Cerebellar cortex (tissue), 1 donor: ENCODE data around the gene OSM.

Experiments
- DNase-seq: peaks from one replicate; pipeline ENCODE4 v3.0.0-alpha.2; 2015; ENCODE audit warnings: low spot score

OSM gene

GRCh38 chr22:30266445-30267381 lies at the start of gene OSM:
Gene OSM (minus strand): TSS chr22:30266851. CDS start chr22:30266799, 52 bp downstream.
- DNase-seq: no peak

GRCh38 chr22:30315962-30316576 lies 49.4 kb upstream of the OSM start:
- DNase-seq: no peak

- DNase-seq: no peak
Measured at GRCh38 chr22:30314915-30315314, 48.3 kb upstream of the OSM start.

GRCh38 chr22:30313527-30314363 lies 47.1 kb upstream of the OSM start:
- DNase-seq: no peak

- DNase-seq: no peak
Measured at GRCh38 chr22:30312053-30312452, 45.4 kb upstream of the OSM start.

- no peak for DNase-seq
Measured at GRCh38 chr22:30310881-30311771, 44.5 kb upstream of the OSM start.

- DNase-seq: no peak
Measured at GRCh38 chr22:30309951-30310741, 43.5 kb upstream of the OSM start.

GRCh38 chr22:30308518-30309230 lies 42.0 kb upstream of the OSM start:
- no peak for DNase-seq

GRCh38 chr22:30308093-30308492 lies 41.4 kb upstream of the OSM start:
- DNase-seq: no peak

GRCh38 chr22:30307041-30307574 lies 40.5 kb upstream of the OSM start:
- no peak for DNase-seq

- no peak for DNase-seq
Measured at GRCh38 chr22:30306627-30307011, 40.0 kb upstream of the OSM start.

- no peak for DNase-seq
Measured at GRCh38 chr22:30305906-30306626, 39.4 kb upstream of the OSM start.

GRCh38 chr22:30305519-30305905 lies 38.9 kb upstream of the OSM start:
- DNase-seq: no peak

- DNase-seq: peak; percentile 57
Measured at GRCh38 chr22:30304495-30305244, 38.0 kb upstream of the OSM start.

GRCh38 chr22:30302810-30303138 lies 36.1 kb upstream of the OSM start:
- DNase-seq: no peak

GRCh38 chr22:30301995-30302809 lies 35.6 kb upstream of the OSM start:
- DNase-seq: no peak

GRCh38 chr22:30299322-30299721 lies 32.7 kb upstream of the OSM start:
- DNase-seq: no peak
